ENCODE measurements around the gene CLEC16A. TPM values are rescaled to one million over a fixed set of nuclear protein-coding genes. Genes with fewer than 3 reads are reported as not detected.

Gene CLEC16A
- 11.9 and 13.7 TPM in 2 replicates for polyA plus RNA-seq (2011; rRNA removed)
- 43.9 and 49.8 TPM in 2 replicates for polyA minus RNA-seq (2011; rRNA and poly(A)+ RNA removed)

- Histone ChIP-seq H3K9me3 (ENCODE audit: control insufficient read depth, insufficient read depth, low read length) (no peaks in the 10 kb centered on the region; the same call in 1 of the 2 replicates), H3K27me3 (ENCODE audit: control insufficient read depth, insufficient read depth, low read length) (no peaks in the 10 kb centered on the region), H3K4me3 (ENCODE audit: low read depth, low read length) (peak within 1 kb of the TSS; percentile 84), H3K27ac (ENCODE audit: low read depth, low read length) (no peak within 1 kb of the TSS)
- ChIA-PET CTCF (interaction anchor here (1.0 to 1.5 kb wide), 2 partner anchors 10 to 20 kb away, joined by 3 to 7 read pairs; no protein-coding TSS in a partner anchor), POLR2A (interaction anchor here (1.0 to 1.2 kb wide), 2 partner anchors 200 to 798 kb away, joined by 3 to 4 read pairs; partner anchors contain the start of gene TXNDC11)
- no peak for TF ChIP-seq CTCF (IDR thresholded peaks at IDR 0.05; ENCODE audit: low read depth, low read length)
- peak; percentile 92 for DNase-seq (ENCODE audit: low read depth, low spot score)
Observed at GRCh38 chr16:10944249-10945064, at the start of gene CLEC16A. TSS of gene CLEC16A (plus strand) at chr16:10944564. CDS start at chr16:10944718, 154 bp downstream.

- Histone ChIP-seq H3K4me3 (ENCODE audit: low read depth, low read length) (no peak overlapping the region), H3K27me3 (ENCODE audit: control insufficient read depth, insufficient read depth, low read length) (peaks cover 2% of the 10 kb centered on the region), H3K27ac (ENCODE audit: low read depth, low read length) (no peak overlapping the region), H3K9me3 (ENCODE audit: control insufficient read depth, insufficient read depth, low read length) (no peaks in the 10 kb centered on the region; the same call in 1 of the 2 replicates)
- DNase-seq (ENCODE audit: low read depth, low spot score), result no peak
- POLR2A ChIA-PET, result no interaction called here
- no peak for TF ChIP-seq CTCF (IDR thresholded peaks at IDR 0.05; ENCODE audit: low read depth, low read length)
- CTCF ChIA-PET, result no interaction called here
Observed at GRCh38 chr16:10895053-10895946, 49.1 kb upstream of the CLEC16A start.

GRCh38 chr16:10896165-10896564 lies 48.2 kb upstream of the CLEC16A start:
- Histone ChIP-seq H3K27me3 (ENCODE audit: control insufficient read depth, insufficient read depth, low read length) (no peaks in the 10 kb centered on the region), H3K27ac (ENCODE audit: low read depth, low read length) (no peak overlapping the region), H3K9me3 (ENCODE audit: control insufficient read depth, insufficient read depth, low read length) (no peaks in the 10 kb centered on the region; the same call in 1 of the 2 replicates), H3K4me3 (ENCODE audit: low read depth, low read length) (no peak overlapping the region)
- ChIA-PET CTCF (no interaction called here), POLR2A (no interaction called here)
- no peak for TF ChIP-seq CTCF (IDR thresholded peaks at IDR 0.05; ENCODE audit: low read depth, low read length)
- no peak for DNase-seq (ENCODE audit: low read depth, low spot score)

- no peak for TF ChIP-seq CTCF (IDR thresholded peaks at IDR 0.05; ENCODE audit: low read depth, low read length)
- POLR2A ChIA-PET, result no interaction called here
- H3K27ac ChIP-seq (ENCODE audit: low read depth, low read length), result no peak overlapping the region
- H3K27me3 ChIP-seq (ENCODE audit: control insufficient read depth, insufficient read depth, low read length), result no peaks in the 10 kb centered on the region
- no peak overlapping the region for H3K4me3 ChIP-seq (ENCODE audit: low read depth, low read length)
- DNase-seq (ENCODE audit: low read depth, low spot score), result no peak
- no peaks in the 10 kb centered on the region; the same call in 1 of the 2 replicates for H3K9me3 ChIP-seq (ENCODE audit: control insufficient read depth, insufficient read depth, low read length)
- CTCF ChIA-PET, result interaction anchor here (0.5 kb wide), 1 partner anchor 76 kb away, joined by 3 read pairs; no protein-coding TSS in a partner anchor
Observed at GRCh38 chr16:10896723-10897122, 47.6 kb upstream of the CLEC16A start.
